Right lobe of liver (tissue), 6 donors: ENCODE measurements around the gene OSBPL8. TPM values are rescaled to one million over a fixed set of nuclear protein-coding genes. Genes with fewer than 3 reads are reported as not detected.
"Not testable (repeated sequence)": the region's sequence is repeated elsewhere in the genome, so short reads cannot be mapped to it uniquely, and the experiment has no call there.

ENCODE experiments used
- ATAC-seq, 4 donors: fragments of 200-7000 bp; cut with Tn5 transposase; one replicate each; pipeline ENCODE4 v1.9.1; 2020; ENCODE audit warnings: mild to moderate bottlenecking in 4 of 4, moderate library complexity in 4 of 4
- DNase-seq, 3 donors: peaks; one replicate each; pipeline ENCODE4 v3.0.0-alpha.2; 2020
- H3K27ac ChIP-seq, 3 donors: fragments of 200-600 bp; one replicate each; pipeline ENCODE4 v1.8.0; 2022
- H3K27me3 ChIP-seq, 2 donors: fragments of 200-600 bp; one replicate each; pipeline ENCODE4 v1.8.0; 2022
- H3K36me3 ChIP-seq, 4 donors: fragments of 200-600 bp; sonication (generic) in 1 of 4; one replicate each; pipeline versions ENCODE4 v1.5.1 to v1.8.0; 2017 to 2022; ENCODE audit warnings: control low read depth in 1 of 4
- H3K4me1 ChIP-seq, 4 donors: fragments of 200-600 bp; sonication (generic) in 1 of 4; one replicate each; pipeline versions ENCODE4 v1.5.1 to v1.8.0; 2017 to 2022; ENCODE audit warnings: control low read depth in 1 of 4
- H3K4me3 ChIP-seq, 3 donors: fragments of 200-600 bp; one replicate each; pipeline ENCODE4 v1.8.0; 2022
- H3K9me3 ChIP-seq, 4 donors: fragments of 200-600 bp; sonication (generic) in 1 of 4; one replicate each; pipeline versions ENCODE4 v1.5.1 to v1.8.0; 2017 to 2022; ENCODE audit warnings: control low read depth in 1 of 4
- CTCF ChIP-seq, 4 donors: fragments of 200-600 bp in 3 of 4; fragments of 450-650 bp in 1 of 4; IDR thresholded peaks; one replicate each; pipeline versions ENCODE4 v1.5.1 to v1.8.0; 2016 to 2022; ENCODE audit warnings: antibody characterized with exemption in 4 of 4, mild to moderate bottlenecking in 2 of 4
- POLR2A ChIP-seq: fragments of 450-650 bp; IDR thresholded peaks from one replicate; pipeline ENCODE4 v1.6.1; 2017; ENCODE audit warnings: antibody characterized with exemption, mild to moderate bottlenecking
- WGBS: methylation state at CpG from one replicate; pipeline ENCODE4 v1.1.6; 2018; ENCODE audit warnings: low coverage, low lambda C conversion rate; ENCODE audit not compliant: insufficient coverage; ENCODE audit errors: missing lambda C conversion rate; 5-methylcytosine and 5-hydroxymethylcytosine counted together
- intact Hi-C, 2 donors: fragments of 100-400 bp; cut with DNase I; formaldehyde crosslinking; loops; one replicate each; pipeline versions ENCODE4 v1.11.2 to v1.14.1; 2022
- total RNA-seq, 6 experiments: library from RNA; depleted of rRNA in 2 of 6; stranded (reverse); fragments of >200 nt in 2 of 6; fragmentation: NEBNext Ultra II Directional in 3 of 6; extraction: Animal tissue kit (Norgen Biotek cat#: 25700) in 3 of 6; gene quantifications; one replicate each; pipeline versions ENCODE4 v1.1.0 to v1.2.4, GENCODE V29; 2016 to 2023
- donor health status: DM: no; HTN: yes; CAD: no.
- donor health status: DM: no; HTN: no; CAD: no.
- donor health status: DM: no; HTN: no; CAD: no.
- donor health status: DM: no; HTN: yes; CAD: no.
- donor health status: DM: no; HTN: yes; CAD: no.

OSBPL8 gene
- total RNA-seq, 6 experiments from 2014 or later: 20.2 to 29.1 (median 24.2) TPM

- 92% methylated on average over 1 of the region's 1 CpG for WGBS
- peak in 2 of 3 donors; percentile 25 to 82 for DNase-seq
- no peaks in the 10 kb centered on the region for H3K9me3 ChIP-seq
- intact Hi-C loops: no loop called here
- peak; percentile 92 to 98 (median 94) for ATAC-seq
- H3K4me1 ChIP-seq: no peaks in the 10 kb centered on the region
- peaks cover 0 to 21% (median 0%) of the 10 kb centered on the region in 4 donors for H3K36me3 ChIP-seq
- TF ChIP-seq CTCF (IDR thresholded peaks at IDR 0.05) (no peak), POLR2A (no peak)
- H3K27ac ChIP-seq: no peak overlapping the region
- no peaks in the 10 kb centered on the region for H3K27me3 ChIP-seq
- no peak overlapping the region for H3K4me3 ChIP-seq
Measured at GRCh38 chr12:76391461-76391860, 168.1 kb downstream of the OSBPL8 start.

- Histone ChIP-seq H3K27me3 (no peaks in the 10 kb centered on the region), H3K4me1 (no peaks in the 10 kb centered on the region), H3K4me3 (no peak overlapping the region), H3K27ac (no peak overlapping the region), H3K36me3 (peaks cover 0 to 22% (median 5%) of the 10 kb centered on the region in 4 donors), H3K9me3 (no peaks in the 10 kb centered on the region)
- WGBS: 88% methylated on average over 2 of the region's 2 CpGs
- no peak for DNase-seq
- intact Hi-C loops: no loop called here
- no peak for ATAC-seq
- TF ChIP-seq CTCF (IDR thresholded peaks at IDR 0.05) (no peak), POLR2A (no peak)
Measured at GRCh38 chr12:76387614-76388013, 172.0 kb downstream of the OSBPL8 start.

- DNase-seq (no peak), ATAC-seq (no peak)
- H3K27ac ChIP-seq: no peak overlapping the region
- no peaks in the 10 kb centered on the region for H3K9me3 ChIP-seq
- 86% methylated on average over 1 of the region's 2 CpGs for WGBS
- H3K4me1 ChIP-seq: no peaks in the 10 kb centered on the region
- no peak overlapping the region for H3K4me3 ChIP-seq
- H3K36me3 ChIP-seq: peaks cover 0 to 11% (median 5%) of the 10 kb centered on the region in 4 donors
- H3K27me3 ChIP-seq: no peaks in the 10 kb centered on the region
- intact Hi-C loops: no loop called here
- no peak for TF ChIP-seq CTCF (IDR thresholded peaks at IDR 0.05)
- no peak for TF ChIP-seq POLR2A
Measured at GRCh38 chr12:76384560-76384959, 175.0 kb downstream of the OSBPL8 start.

- no peak for DNase-seq
- ATAC-seq: no peak
- no peak for TF ChIP-seq POLR2A
- TF ChIP-seq CTCF (IDR thresholded peaks at IDR 0.05): no peak
- WGBS: 94% methylated on average over 3 of the region's 3 CpGs
- H3K27me3 ChIP-seq: no peaks in the 10 kb centered on the region
- intact Hi-C loops: no loop called here
- H3K9me3 ChIP-seq: no peaks in the 10 kb centered on the region
- no peak overlapping the region for H3K4me3 ChIP-seq
- peaks cover 0 to 10% (median 2%) of the 10 kb centered on the region in 4 donors for H3K36me3 ChIP-seq
- H3K27ac ChIP-seq: no peak overlapping the region
- no peaks in the 10 kb centered on the region for H3K4me1 ChIP-seq
Measured at GRCh38 chr12:76383988-76384387, 175.6 kb downstream of the OSBPL8 start.

GRCh38 chr12:76379261-76379660 lies 180.3 kb downstream of the OSBPL8 start:
- Histone ChIP-seq H3K4me3 (no peak overlapping the region), H3K27ac (no peak overlapping the region), H3K9me3 (no peaks in the 10 kb centered on the region), H3K4me1 (no peaks in the 10 kb centered on the region), H3K36me3 (peaks cover 0 to 22% (median 3%) of the 10 kb centered on the region in 4 donors), H3K27me3 (no peaks in the 10 kb centered on the region)
- WGBS: 84% methylated on average over 1 of the region's 1 CpG
- no peak for TF ChIP-seq POLR2A
- no peak for TF ChIP-seq CTCF (IDR thresholded peaks at IDR 0.05)
- intact Hi-C loops: no loop called here
- ATAC-seq (no peak), DNase-seq (no peak)

GRCh38 chr12:76376876-76377275 lies 182.7 kb downstream of the OSBPL8 start:
- DNase-seq, H3K27ac ChIP-seq, ATAC-seq, H3K9me3 ChIP-seq, H3K4me1 ChIP-seq, H3K27me3 ChIP-seq, H3K4me3 ChIP-seq, intact Hi-C loops: not testable (repeated sequence)
- H3K36me3 ChIP-seq: peaks cover 0 to 26% (median 3%) of the 10 kb centered on the region in 4 donors
- 90% methylated on average over 1 of the region's 1 CpG for WGBS
